ENCODE results near the gene NES.

The NES gene

GRCh38 chr1:156623946-156624813 is 53.0 kb downstream of the NES start:
- no peaks in the 10 kb centered on the region for H3K9me3 ChIP-seq (ENCODE audit: insufficient read depth, low read depth, low read length)
- H3K4me3 ChIP-seq (ENCODE audit: low read length): peak overlapping the region; percentile 66
- H3K27ac ChIP-seq (ENCODE audit: low read length): no peak overlapping the region
- peaks cover 77% of the 10 kb centered on the region for H3K27me3 ChIP-seq (ENCODE audit: insufficient read depth, low read length)
- H3K4me1 ChIP-seq (ENCODE audit: insufficient read depth, low read length): no peaks in the 10 kb centered on the region
- no peaks in the 10 kb centered on the region for H3K36me3 ChIP-seq (ENCODE audit: insufficient read depth, low read depth, low read length)
- H3K9ac ChIP-seq (ENCODE audit: low read depth, low read length): no peak overlapping the region

DNA sequence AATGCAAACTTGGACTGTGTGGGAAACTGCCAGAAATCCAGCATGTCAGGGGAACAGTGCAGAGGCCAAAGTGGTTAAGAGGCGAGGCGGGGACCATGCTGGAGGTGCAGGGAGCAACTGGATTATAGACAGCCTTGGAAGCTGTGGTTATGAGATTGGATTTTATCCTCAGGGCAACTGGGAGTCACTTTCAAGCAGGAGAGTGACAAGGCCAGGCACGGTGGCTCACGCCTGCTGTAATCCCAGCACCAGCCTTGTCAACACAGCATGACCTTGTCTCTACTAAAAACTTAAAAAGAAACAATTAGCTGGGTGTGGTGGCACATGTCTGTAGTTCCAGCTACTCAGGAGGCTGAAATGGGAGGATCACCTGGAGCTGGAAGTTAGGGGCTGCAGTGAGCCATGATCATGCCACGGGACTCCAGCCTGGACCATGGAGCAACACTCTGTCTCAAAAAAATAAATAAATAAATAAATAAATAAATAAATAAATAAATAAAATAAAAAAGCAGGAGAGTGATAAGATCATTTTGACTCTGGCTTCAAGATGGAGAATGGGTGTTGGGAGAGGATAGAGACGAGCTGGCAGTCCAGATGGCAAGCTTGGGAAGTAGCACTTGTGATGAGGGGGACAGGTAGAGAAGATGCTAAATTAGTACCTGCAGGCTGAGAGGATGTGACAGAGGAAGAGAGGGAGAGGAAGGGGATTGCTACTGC is 54.5 kb downstream of the NES start:
- no peaks in the 10 kb centered on the region for H3K4me1 ChIP-seq (ENCODE audit: insufficient read depth, low read length)
- H3K9ac ChIP-seq (ENCODE audit: low read depth, low read length): no peak overlapping the region
- no peak overlapping the region for H3K4me3 ChIP-seq (ENCODE audit: low read length)
- no peaks in the 10 kb centered on the region for H3K36me3 ChIP-seq (ENCODE audit: insufficient read depth, low read depth, low read length)
- H3K27ac ChIP-seq (ENCODE audit: low read length): no peak overlapping the region
- H3K9me3 ChIP-seq (ENCODE audit: insufficient read depth, low read depth, low read length): no peaks in the 10 kb centered on the region
- H3K27me3 ChIP-seq (ENCODE audit: insufficient read depth, low read length): peaks cover 81% of the 10 kb centered on the region

DNA sequence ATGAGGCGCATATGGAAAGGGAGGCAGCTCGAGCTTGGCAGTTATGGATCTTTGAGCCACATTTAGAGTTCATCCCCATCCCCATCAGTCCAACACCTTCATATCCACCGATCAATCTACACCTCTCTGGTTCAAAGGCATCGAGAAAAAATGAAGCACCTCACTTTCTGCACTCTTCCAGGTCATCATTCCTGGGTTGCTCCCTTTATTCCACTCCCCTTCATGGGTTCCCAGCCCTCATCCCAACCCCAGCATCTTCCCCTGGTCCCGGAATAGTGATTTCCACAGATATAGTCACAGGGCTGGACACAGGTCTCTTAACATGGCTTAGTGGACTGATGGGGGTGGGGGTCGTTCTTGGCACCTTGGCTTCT is 57.6 kb downstream of the NES start:
- Histone ChIP-seq H3K9ac (ENCODE audit: low read depth, low read length) (no peak overlapping the region), H3K27ac (ENCODE audit: low read length) (no peak overlapping the region), H3K4me3 (ENCODE audit: low read length) (no peak overlapping the region), H3K4me1 (ENCODE audit: insufficient read depth, low read length) (no peaks in the 10 kb centered on the region), H3K9me3 (ENCODE audit: insufficient read depth, low read depth, low read length) (no peaks in the 10 kb centered on the region), H3K27me3 (ENCODE audit: insufficient read depth, low read length) (peaks cover 61% of the 10 kb centered on the region), H3K36me3 (ENCODE audit: insufficient read depth, low read depth, low read length) (no peaks in the 10 kb centered on the region)

DNA sequence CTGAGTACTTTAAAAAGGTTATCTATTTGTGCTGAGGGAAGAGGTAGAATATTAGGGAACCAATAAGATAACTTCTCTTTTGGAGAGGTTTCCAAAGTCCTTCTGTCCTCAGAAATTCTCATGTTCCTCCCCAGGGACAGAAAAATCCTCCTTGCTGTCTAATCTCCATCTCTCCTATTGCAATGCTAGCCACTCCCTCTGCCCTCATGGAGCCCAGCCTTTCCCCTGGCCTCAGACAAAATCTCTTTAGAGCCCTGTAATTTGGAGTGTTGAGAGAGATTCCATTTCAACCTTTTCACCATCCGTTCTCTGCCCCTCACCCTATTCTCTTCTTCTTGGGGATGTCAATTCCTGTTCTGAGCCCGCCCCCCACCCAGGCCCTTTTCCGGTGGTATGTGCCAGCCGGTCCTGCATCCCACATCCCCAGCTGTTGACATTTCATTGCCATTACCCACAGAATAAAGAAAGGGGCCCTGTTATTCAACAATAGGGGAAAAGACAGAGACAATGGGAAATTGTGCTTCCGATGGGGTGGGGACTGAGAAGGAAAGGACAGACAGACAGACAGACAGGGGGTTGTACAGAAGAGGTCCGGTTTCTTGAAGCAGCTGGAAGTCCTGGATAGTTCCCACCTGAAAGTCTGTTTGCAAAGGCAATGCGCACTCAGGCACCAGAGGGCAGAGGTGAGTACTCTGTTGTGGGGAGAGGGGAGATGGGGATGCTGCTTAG is 58.2 kb downstream of the NES start, which contains the start of gene HAPLN2:
HAPLN2 (plus strand) TSS at position 563 of the 729 bp plus-strand sequence. CDS start 4,076 bp downstream, outside the sequence.
- Histone ChIP-seq H3K4me1 (ENCODE audit: insufficient read depth, low read length) (no peaks in the 10 kb centered on the region), H3K9ac (ENCODE audit: low read depth, low read length) (no peak within 1 kb of the TSS), H3K27ac (ENCODE audit: low read length) (no peak within 1 kb of the TSS), H3K4me3 (ENCODE audit: low read length) (peak within 1 kb of the TSS; percentile 41; the same call in 1 of the 2 replicates), H3K27me3 (ENCODE audit: insufficient read depth, low read length) (peaks cover 55% of the 10 kb centered on the region), H3K36me3 (ENCODE audit: insufficient read depth, low read depth, low read length) (no peaks in the 10 kb centered on the region), H3K9me3 (ENCODE audit: insufficient read depth, low read depth, low read length) (no peaks in the 10 kb centered on the region)
